Testis (tissue), 2 donors: Measurements from ENCODE around the gene ADAM15.

Experiments used
- CTCF ChIP-seq, 3 experiments: fragments of 450-650 bp in 2 of 3; fragments of 200-600 bp in 1 of 3; sonication (generic) in 1 of 3; IDR thresholded peaks; one replicate each; pipeline ENCODE4 v1.5.1; 2016 to 2019; ENCODE audit warnings: antibody characterized with exemption in 3 of 3, mild to moderate bottlenecking in 2 of 3, moderate library complexity in 1 of 3
- POLR2A ChIP-seq: fragments of 450-650 bp; IDR thresholded peaks from one replicate; pipeline ENCODE4 v1.6.1; 2017; ENCODE audit warnings: antibody characterized with exemption, mild to moderate bottlenecking, moderate library complexity

GRCh38 chr1:155022927-155023236, 28.2 kb upstream of the ADAM15 start:
- TF ChIP-seq POLR2A (no peak), CTCF (IDR thresholded peaks at IDR 0.05) (no peak)
